Suprapubic skin (tissue), 4 donors: ENCODE measurements around the gene CYBC1. TPM values are rescaled to one million over a fixed set of nuclear protein-coding genes. Genes with fewer than 3 reads are reported as not detected.

Source experiments
- DNase-seq, 2 donors: peaks; one replicate each; pipeline ENCODE4 v3.0.0-alpha.2; 2019; ENCODE audit warnings: low spot score in 2 of 2
- H3K27ac ChIP-seq: fragments of 200-600 bp; sonication (generic); one replicate; pipeline ENCODE4 v1.5.1; 2019
- H3K27me3 ChIP-seq: fragments of 200-600 bp; sonication (generic); one replicate; pipeline ENCODE4 v1.5.1; 2019
- H3K36me3 ChIP-seq: fragments of 200-600 bp; sonication (generic); one replicate; pipeline ENCODE4 v1.5.1; 2019
- H3K4me1 ChIP-seq: fragments of 200-600 bp; sonication (generic); one replicate; pipeline ENCODE4 v1.5.1; 2019
- H3K4me3 ChIP-seq: fragments of 200-600 bp; sonication (generic); one replicate; pipeline ENCODE4 v1.5.1; 2019; ENCODE audit warnings: mild to moderate bottlenecking
- H3K9me3 ChIP-seq: fragments of 200-600 bp; sonication (generic); one replicate; pipeline ENCODE4 v1.5.1; 2019
- CTCF ChIP-seq, 2 donors: fragments of 200-600 bp in 1 of 2; fragments of 450-650 bp in 1 of 2; sonication (generic) in 1 of 2; IDR thresholded peaks; one replicate each; pipeline ENCODE4 v1.5.1; 2016 to 2019; ENCODE audit warnings: antibody characterized with exemption in 2 of 2, mild to moderate bottlenecking in 1 of 2, moderate library complexity in 1 of 2
- EP300 ChIP-seq: sonication (generic); formaldehyde crosslinking; IDR thresholded peaks from one replicate; pipeline ENCODE4 v1.6.1; 2017; ENCODE audit warnings: antibody characterized with exemption
- POLR2A ChIP-seq, 2 donors: fragments of 450-650 bp; IDR thresholded peaks; one replicate each; pipeline ENCODE4 v1.6.1; 2017; ENCODE audit warnings: antibody characterized with exemption in 2 of 2, mild to moderate bottlenecking in 2 of 2, moderate library complexity in 2 of 2
- POLR2AphosphoS5 ChIP-seq, 3 donors: sonication (generic); formaldehyde crosslinking; IDR thresholded peaks; one replicate each; pipeline ENCODE4 v1.6.1; 2017; ENCODE audit warnings: antibody characterized with exemption in 3 of 3
- WGBS: methylation state at CpG from one replicate; pipeline ENCODE4 v1.1.5; 2018; 5-methylcytosine and 5-hydroxymethylcytosine counted together
- total RNA-seq, 4 donors: library from RNA; depleted of rRNA; stranded (reverse); fragments of >200 nt; gene quantifications; one replicate each; pipeline ENCODE4 v1.1.0, GENCODE V29; 2016

CYBC1 gene
- total RNA-seq, 4 donors from 2014 or later: 36.4 to 53.1 (median 45.6) TPM

- TF ChIP-seq POLR2AphosphoS5 (IDR thresholded peaks at IDR 0.05) (no peak), POLR2A (IDR thresholded peaks at IDR 0.05) (no peak), EP300 (no peak), CTCF (IDR thresholded peaks at IDR 0.05) (no peak)
- DNase-seq: no peak
- H3K27me3 ChIP-seq: no peaks in the 10 kb centered on the region
- no peak overlapping the region for H3K4me3 ChIP-seq
- H3K4me1 ChIP-seq: no peaks in the 10 kb centered on the region
- WGBS: 94% methylated on average over 13 of the region's 14 CpGs
- peaks cover 40% of the 10 kb centered on the region for H3K36me3 ChIP-seq
- no peaks in the 10 kb centered on the region for H3K9me3 ChIP-seq
- no peak overlapping the region for H3K27ac ChIP-seq
Observed at GRCh38 chr17:82406131-82406671, 44.4 kb downstream of the CYBC1 start.

GRCh38 chr17:82405051-82405450 is 45.5 kb downstream of the CYBC1 start:
- Histone ChIP-seq H3K4me3 (no peak overlapping the region), H3K9me3 (no peaks in the 10 kb centered on the region), H3K4me1 (peaks cover 5% of the 10 kb centered on the region), H3K27me3 (no peaks in the 10 kb centered on the region), H3K27ac (no peak overlapping the region), H3K36me3 (peaks cover 43% of the 10 kb centered on the region)
- 83% methylated on average over 14 of the region's 14 CpGs for WGBS
- no peak for DNase-seq
- TF ChIP-seq EP300 (no peak), POLR2AphosphoS5 (IDR thresholded peaks at IDR 0.05) (no peak), POLR2A (IDR thresholded peaks at IDR 0.05) (no peak), CTCF (IDR thresholded peaks at IDR 0.05) (no peak)

- Histone ChIP-seq H3K36me3 (peaks cover 41% of the 10 kb centered on the region), H3K27me3 (no peaks in the 10 kb centered on the region), H3K4me3 (no peak overlapping the region), H3K9me3 (no peaks in the 10 kb centered on the region), H3K27ac (no peak overlapping the region), H3K4me1 (peaks cover 16% of the 10 kb centered on the region)
- no peak for TF ChIP-seq POLR2AphosphoS5 (IDR thresholded peaks at IDR 0.05)
- TF ChIP-seq CTCF (IDR thresholded peaks at IDR 0.05): no peak
- no peak for TF ChIP-seq EP300
- no peak for TF ChIP-seq POLR2A (IDR thresholded peaks at IDR 0.05)
- no peak for DNase-seq
- WGBS: 92% methylated on average over 45 of the region's 67 CpGs
Observed at GRCh38 chr17:82403662-82404660, 46.6 kb downstream of the CYBC1 start.

GRCh38 chr17:82402865-82403264 is 47.7 kb downstream of the CYBC1 start:
- Histone ChIP-seq H3K27ac (no peak overlapping the region), H3K36me3 (peaks cover 38% of the 10 kb centered on the region), H3K27me3 (no peaks in the 10 kb centered on the region), H3K4me3 (no peak overlapping the region), H3K9me3 (no peaks in the 10 kb centered on the region), H3K4me1 (peaks cover 24% of the 10 kb centered on the region)
- TF ChIP-seq EP300 (no peak), CTCF (IDR thresholded peaks at IDR 0.05) (no peak), POLR2AphosphoS5 (IDR thresholded peaks at IDR 0.05) (no peak), POLR2A (IDR thresholded peaks at IDR 0.05) (no peak)
- 89% methylated on average over 7 of the region's 7 CpGs for WGBS
- no peak for DNase-seq

- TF ChIP-seq POLR2AphosphoS5 (IDR thresholded peaks at IDR 0.05): no peak
- TF ChIP-seq CTCF (IDR thresholded peaks at IDR 0.05): no peak
- no peak for TF ChIP-seq EP300
- TF ChIP-seq POLR2A (IDR thresholded peaks at IDR 0.05): no peak
- Histone ChIP-seq H3K4me3 (no peak overlapping the region), H3K27ac (no peak overlapping the region), H3K36me3 (peaks cover 37% of the 10 kb centered on the region), H3K4me1 (peaks cover 41% of the 10 kb centered on the region), H3K9me3 (no peaks in the 10 kb centered on the region), H3K27me3 (no peaks in the 10 kb centered on the region)
- DNase-seq: no peak
- 69% methylated on average over 19 of the region's 19 CpGs for WGBS
Observed at GRCh38 chr17:82400830-82401229, 49.7 kb downstream of the CYBC1 start.
